ENCODE measurements around the gene HIVEP1.

Gene HIVEP1

GRCh38 chr6:11975353-11975977 is 36.6 kb upstream of the HIVEP1 start:
- H3K9me3 ChIP-seq (ENCODE audit: control insufficient read depth, insufficient read depth, low read length) = no peaks in the 10 kb centered on the region
- H3K4me1 ChIP-seq (ENCODE audit: control insufficient read depth, insufficient read depth, low read length) = peaks cover 12% of the 10 kb centered on the region
- no peak overlapping the region for H3K4me3 ChIP-seq (ENCODE audit: low read depth, low read length)
- no peaks in the 10 kb centered on the region for H3K36me3 ChIP-seq (ENCODE audit: control insufficient read depth, insufficient read depth, low read length)
- no peak overlapping the region for H3K9ac ChIP-seq (ENCODE audit: low read depth, low read length)
- H3K27me3 ChIP-seq (ENCODE audit: control insufficient read depth, insufficient read depth, low read length) = no peaks in the 10 kb centered on the region

GRCh38 chr6:11976489-11976888 is 35.6 kb upstream of the HIVEP1 start:
- peaks cover 12% of the 10 kb centered on the region for H3K4me1 ChIP-seq (ENCODE audit: control insufficient read depth, insufficient read depth, low read length)
- no peaks in the 10 kb centered on the region for H3K36me3 ChIP-seq (ENCODE audit: control insufficient read depth, insufficient read depth, low read length)
- no peaks in the 10 kb centered on the region for H3K27me3 ChIP-seq (ENCODE audit: control insufficient read depth, insufficient read depth, low read length)
- H3K9ac ChIP-seq (ENCODE audit: low read depth, low read length) = no peak overlapping the region
- H3K4me3 ChIP-seq (ENCODE audit: low read depth, low read length) = no peak overlapping the region
- H3K9me3 ChIP-seq (ENCODE audit: control insufficient read depth, insufficient read depth, low read length) = no peaks in the 10 kb centered on the region

DNA sequence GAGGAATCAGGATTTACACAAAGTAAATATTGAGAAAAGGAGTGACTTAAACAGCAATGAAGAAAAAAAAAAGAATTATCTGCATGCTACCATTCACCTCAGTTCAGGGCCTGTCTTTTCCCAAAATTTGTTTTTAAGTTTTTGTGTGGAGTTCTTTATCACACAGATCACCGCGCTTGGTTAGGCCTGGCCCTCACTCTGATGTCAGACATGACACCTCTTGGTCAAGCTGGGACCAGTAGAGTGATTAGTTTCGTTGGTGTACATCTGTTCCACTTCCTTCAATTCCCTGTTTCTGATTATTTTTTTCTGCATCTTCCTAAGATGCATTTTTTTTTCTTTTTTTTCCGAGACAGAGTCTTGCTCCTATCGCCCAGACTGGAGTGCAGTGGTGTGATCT is 34.9 kb upstream of the HIVEP1 start:
- Histone ChIP-seq H3K4me3 (ENCODE audit: low read depth, low read length) (no peak overlapping the region), H3K36me3 (ENCODE audit: control insufficient read depth, insufficient read depth, low read length) (no peaks in the 10 kb centered on the region), H3K4me1 (ENCODE audit: control insufficient read depth, insufficient read depth, low read length) (peaks cover 12% of the 10 kb centered on the region), H3K27me3 (ENCODE audit: control insufficient read depth, insufficient read depth, low read length) (no peaks in the 10 kb centered on the region), H3K9me3 (ENCODE audit: control insufficient read depth, insufficient read depth, low read length) (no peaks in the 10 kb centered on the region), H3K9ac (ENCODE audit: low read depth, low read length) (no peak overlapping the region)

DNA sequence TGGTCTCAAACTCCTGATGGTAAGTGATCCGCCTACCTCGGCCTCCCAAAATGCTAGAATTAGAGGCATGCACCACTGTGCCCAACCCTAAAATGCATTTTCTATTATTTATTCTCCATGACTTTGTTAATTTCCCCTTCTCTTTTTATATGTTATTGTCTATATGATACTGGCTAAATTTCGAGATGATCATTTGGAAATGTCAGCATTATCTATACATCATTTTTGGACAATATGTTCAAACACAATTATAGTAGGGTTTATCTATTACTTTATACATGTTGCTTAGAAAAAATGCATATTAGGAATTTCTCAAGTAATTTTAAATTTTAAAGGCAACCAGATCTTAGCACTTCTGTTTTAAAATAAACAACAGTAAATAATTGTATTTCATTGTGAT is 34.4 kb upstream of the HIVEP1 start:
- Histone ChIP-seq H3K36me3 (ENCODE audit: control insufficient read depth, insufficient read depth, low read length) (no peaks in the 10 kb centered on the region), H3K4me1 (ENCODE audit: control insufficient read depth, insufficient read depth, low read length) (peaks cover 10% of the 10 kb centered on the region)

GRCh38 chr6:11978169-11978987 is 33.7 kb upstream of the HIVEP1 start:
- H3K36me3 ChIP-seq (ENCODE audit: control insufficient read depth, insufficient read depth, low read length) = no peaks in the 10 kb centered on the region
- no peaks in the 10 kb centered on the region for H3K9me3 ChIP-seq (ENCODE audit: control insufficient read depth, insufficient read depth, low read length)
- H3K27me3 ChIP-seq (ENCODE audit: control insufficient read depth, insufficient read depth, low read length) = no peaks in the 10 kb centered on the region
- no peak overlapping the region for H3K4me3 ChIP-seq (ENCODE audit: low read depth, low read length)
- peaks cover 4% of the 10 kb centered on the region for H3K4me1 ChIP-seq (ENCODE audit: control insufficient read depth, insufficient read depth, low read length)
- no peak overlapping the region for H3K9ac ChIP-seq (ENCODE audit: low read depth, low read length)

More for the DNA sequence above, 34.4 kb upstream of the HIVEP1 start:
- no peaks in the 10 kb centered on the region for H3K27me3 ChIP-seq (ENCODE audit: control insufficient read depth, insufficient read depth, low read length)
- H3K9me3 ChIP-seq (ENCODE audit: control insufficient read depth, insufficient read depth, low read length) = no peaks in the 10 kb centered on the region
- no peak overlapping the region for H3K4me3 ChIP-seq (ENCODE audit: low read depth, low read length)
- no peak overlapping the region for H3K9ac ChIP-seq (ENCODE audit: low read depth, low read length)

DNA sequence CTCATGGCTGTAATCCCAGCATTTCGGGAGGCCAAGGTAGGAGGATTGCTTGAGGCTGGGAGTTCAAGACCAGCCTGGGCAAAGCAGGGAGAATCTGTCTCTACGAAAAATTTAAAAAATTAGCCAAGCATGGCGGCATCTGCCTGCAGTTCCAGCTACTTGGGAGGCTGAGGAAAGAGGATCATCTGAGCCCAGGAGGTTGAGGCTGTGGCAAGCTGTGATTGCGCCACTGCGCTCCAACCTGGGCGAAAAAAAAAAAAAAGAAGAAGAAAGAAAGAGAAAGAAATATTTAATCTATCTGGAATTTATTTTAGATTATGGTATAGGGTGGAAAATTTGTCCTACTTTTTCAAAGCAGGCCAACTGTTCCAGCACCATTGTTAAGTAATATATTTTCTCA is 32.2 kb upstream of the HIVEP1 start:
- no peaks in the 10 kb centered on the region for H3K4me1 ChIP-seq (ENCODE audit: control insufficient read depth, insufficient read depth, low read length)
- H3K27me3 ChIP-seq (ENCODE audit: control insufficient read depth, insufficient read depth, low read length) = no peaks in the 10 kb centered on the region
- no peaks in the 10 kb centered on the region for H3K36me3 ChIP-seq (ENCODE audit: control insufficient read depth, insufficient read depth, low read length)
- no peaks in the 10 kb centered on the region for H3K9me3 ChIP-seq (ENCODE audit: control insufficient read depth, insufficient read depth, low read length)
- no peak overlapping the region for H3K9ac ChIP-seq (ENCODE audit: low read depth, low read length)
- H3K4me3 ChIP-seq (ENCODE audit: low read depth, low read length) = no peak overlapping the region

- Histone ChIP-seq H3K4me1 (ENCODE audit: control insufficient read depth, insufficient read depth, low read length) (no peaks in the 10 kb centered on the region), H3K27me3 (ENCODE audit: control insufficient read depth, insufficient read depth, low read length) (no peaks in the 10 kb centered on the region), H3K36me3 (ENCODE audit: control insufficient read depth, insufficient read depth, low read length) (no peaks in the 10 kb centered on the region), H3K4me3 (ENCODE audit: low read depth, low read length) (no peak overlapping the region), H3K9ac (ENCODE audit: low read depth, low read length) (no peak overlapping the region), H3K9me3 (ENCODE audit: control insufficient read depth, insufficient read depth, low read length) (no peaks in the 10 kb centered on the region)
Observed at GRCh38 chr6:11983306-11983705, 28.8 kb upstream of the HIVEP1 start.

DNA sequence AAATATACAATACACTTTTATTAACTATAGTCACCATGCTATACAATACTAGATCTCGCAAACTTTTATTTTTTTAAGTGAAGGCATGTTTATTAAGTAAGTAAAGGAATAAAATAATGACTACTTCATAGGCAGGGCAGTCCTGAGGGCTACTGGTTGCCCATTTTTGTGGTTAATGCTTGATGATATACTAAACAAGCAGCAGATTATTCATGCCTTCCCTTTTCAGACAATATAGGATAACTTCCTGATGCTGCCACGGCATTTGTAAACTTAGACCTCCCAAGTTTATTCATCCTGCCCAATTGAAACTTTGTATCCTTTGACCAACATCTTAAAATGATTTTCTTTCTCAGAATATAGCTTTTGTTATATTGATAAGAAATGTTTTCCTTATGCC is 24.7 kb upstream of the HIVEP1 start:
- H3K4me1 ChIP-seq (ENCODE audit: control insufficient read depth, insufficient read depth, low read length) = peaks cover 4% of the 10 kb centered on the region
- no peaks in the 10 kb centered on the region for H3K36me3 ChIP-seq (ENCODE audit: control insufficient read depth, insufficient read depth, low read length)
- H3K9me3 ChIP-seq (ENCODE audit: control insufficient read depth, insufficient read depth, low read length) = no peaks in the 10 kb centered on the region
- H3K27me3 ChIP-seq (ENCODE audit: control insufficient read depth, insufficient read depth, low read length) = no peaks in the 10 kb centered on the region
- no peak overlapping the region for H3K9ac ChIP-seq (ENCODE audit: low read depth, low read length)
- no peak overlapping the region for H3K4me3 ChIP-seq (ENCODE audit: low read depth, low read length)

DNA sequence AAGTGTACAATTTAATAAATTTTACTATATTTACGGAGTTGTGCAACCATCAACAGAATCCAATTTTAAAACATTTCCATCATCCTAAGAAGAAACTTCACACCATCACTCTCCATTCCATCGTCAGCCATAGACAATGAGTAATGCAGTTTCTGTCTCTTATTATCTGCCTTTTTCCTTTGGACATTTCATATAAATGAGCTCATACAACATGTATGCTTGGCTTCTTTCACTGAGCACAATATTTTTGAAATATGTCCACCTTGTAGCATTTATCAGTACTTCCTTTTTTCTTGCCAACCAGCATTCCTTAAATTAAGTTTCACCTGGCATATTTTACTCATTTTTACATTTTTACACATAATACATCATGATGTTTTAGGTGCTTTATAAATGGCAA is 22.7 kb upstream of the HIVEP1 start:
- Histone ChIP-seq H3K4me3 (ENCODE audit: low read depth, low read length) (no peak overlapping the region), H3K9me3 (ENCODE audit: control insufficient read depth, insufficient read depth, low read length) (no peaks in the 10 kb centered on the region), H3K4me1 (ENCODE audit: control insufficient read depth, insufficient read depth, low read length) (peaks cover 4% of the 10 kb centered on the region), H3K27me3 (ENCODE audit: control insufficient read depth, insufficient read depth, low read length) (no peaks in the 10 kb centered on the region), H3K9ac (ENCODE audit: low read depth, low read length) (no peak overlapping the region), H3K36me3 (ENCODE audit: control insufficient read depth, insufficient read depth, low read length) (no peaks in the 10 kb centered on the region)

DNA sequence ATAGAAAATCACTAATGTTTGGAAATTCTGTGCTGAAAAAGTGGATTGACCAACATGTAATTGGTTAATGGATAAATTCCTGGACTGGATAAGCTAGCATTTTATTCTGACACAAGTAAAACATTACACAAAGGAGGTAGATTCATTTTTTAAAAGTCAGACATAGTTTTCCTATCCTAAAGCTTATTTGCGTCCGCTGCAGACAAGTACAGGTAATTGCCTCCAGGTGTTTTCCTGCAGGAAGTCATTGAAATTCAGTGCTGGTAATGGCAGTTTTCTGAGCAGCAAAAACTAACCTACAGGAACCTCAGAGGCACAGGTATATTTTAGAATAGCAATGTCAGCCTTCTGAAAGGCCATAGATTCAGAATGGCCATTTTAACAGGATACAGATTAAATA is 20.0 kb upstream of the HIVEP1 start:
- H3K9me3 ChIP-seq (ENCODE audit: control insufficient read depth, insufficient read depth, low read length) = no peaks in the 10 kb centered on the region
- H3K36me3 ChIP-seq (ENCODE audit: control insufficient read depth, insufficient read depth, low read length) = no peaks in the 10 kb centered on the region
- no peaks in the 10 kb centered on the region for H3K27me3 ChIP-seq (ENCODE audit: control insufficient read depth, insufficient read depth, low read length)
- no peak overlapping the region for H3K9ac ChIP-seq (ENCODE audit: low read depth, low read length)
- peaks cover 4% of the 10 kb centered on the region for H3K4me1 ChIP-seq (ENCODE audit: control insufficient read depth, insufficient read depth, low read length)
- H3K4me3 ChIP-seq (ENCODE audit: low read depth, low read length) = no peak overlapping the region

- H3K27me3 ChIP-seq (ENCODE audit: control insufficient read depth, insufficient read depth, low read length) = no peaks in the 10 kb centered on the region
- H3K4me3 ChIP-seq (ENCODE audit: low read depth, low read length) = no peak overlapping the region
- H3K4me1 ChIP-seq (ENCODE audit: control insufficient read depth, insufficient read depth, low read length) = peaks cover 4% of the 10 kb centered on the region
- H3K36me3 ChIP-seq (ENCODE audit: control insufficient read depth, insufficient read depth, low read length) = no peaks in the 10 kb centered on the region
- H3K9me3 ChIP-seq (ENCODE audit: control insufficient read depth, insufficient read depth, low read length) = no peaks in the 10 kb centered on the region
- no peak overlapping the region for H3K9ac ChIP-seq (ENCODE audit: low read depth, low read length)
Observed at GRCh38 chr6:11994875-11995461, 17.1 kb upstream of the HIVEP1 start.

GRCh38 chr6:11996751-11997150 is 15.4 kb upstream of the HIVEP1 start:
- no peak overlapping the region for H3K4me3 ChIP-seq (ENCODE audit: low read depth, low read length)
- H3K36me3 ChIP-seq (ENCODE audit: control insufficient read depth, insufficient read depth, low read length) = no peaks in the 10 kb centered on the region
- no peaks in the 10 kb centered on the region for H3K27me3 ChIP-seq (ENCODE audit: control insufficient read depth, insufficient read depth, low read length)
- H3K9me3 ChIP-seq (ENCODE audit: control insufficient read depth, insufficient read depth, low read length) = no peaks in the 10 kb centered on the region
- no peak overlapping the region for H3K9ac ChIP-seq (ENCODE audit: low read depth, low read length)
- peaks cover 3% of the 10 kb centered on the region for H3K4me1 ChIP-seq (ENCODE audit: control insufficient read depth, insufficient read depth, low read length)
